GM12878 (cell line): ENCODE results near the gene ANKRD34A. TPM values are rescaled to one million over a fixed set of nuclear protein-coding genes. Genes with fewer than 3 reads are reported as not detected.

ENCODE experiments used
- ATAC-seq: fragments of 200-7000 bp; cut with Tn5 transposase; 3 replicates; pipeline ENCODE4 v1.9.1; 2020; ENCODE audit warnings: mild to moderate bottlenecking, moderate library complexity
- BruUV-seq: library from RNA; stranded (reverse); fragments of 400-500 nt; replicated peaks from 2 replicates; lab custom pipeline; 2021; lab: Mats Ljungman, UMichigan
- CTCF ChIA-PET: fragments of 300-600 bp; sonication (Branson Sonifier 250); formaldehyde crosslinking; extraction: SDS; loops from one replicate; lab custom pipeline; 2021; ENCODE audit warnings: inconsistent platforms; lab: Yijun Ruan, JAX
- POLR2A ChIA-PET: fragments of 350-600 bp; formaldehyde crosslinking; extraction: SDS; loops from one replicate; lab custom pipeline; 2021; ENCODE audit warnings: inconsistent platforms; lab: Charles Lee
- RAD21 ChIA-PET: fragments of 300-600 bp; sonication (Branson Sonifier 250); formaldehyde crosslinking; loops from one replicate; lab custom pipeline; 2023; ENCODE audit warnings: antibody characterized with exemption; ENCODE audit not compliant: unreplicated experiment; lab: Charles Lee
- SMC1A ChIA-PET: fragments of 300-600 bp; sonication (Branson Sonifier 250); formaldehyde crosslinking; loops from one replicate; lab custom pipeline; 2023; ENCODE audit not compliant: unreplicated experiment, uncharacterized antibody; lab: Charles Lee
- DNase-seq: peaks from one replicate; pipeline ENCODE4 v3.0.0-alpha.2; 2011; ENCODE audit warnings: low read depth, low spot score
- FAIRE-seq: peaks from 3 replicates; lab custom pipeline; 2011; peaks lifted over from hg19 to GRCh38; lab: Jason Lieb, UNC
- H2AFZ ChIP-seq: 2 replicates; pipeline ENCODE4 v1.6.0; 2011; ENCODE audit warnings: low read depth, low read length, control low read depth; ENCODE audit not compliant: control insufficient read depth
- H3K27ac ChIP-seq: 2 replicates; pipeline ENCODE4 v1.5.1; 2011; ENCODE audit warnings: control low read depth; ENCODE audit not compliant: control insufficient read depth, insufficient read depth
- H3K27me3 ChIP-seq, 2 experiments: replicated peaks in 1 of 2; 2 replicates each; pipeline versions ENCODE4 v1.6.0 to v1.6.1; 2011; ENCODE audit warnings: low read length in 1 of 2; ENCODE audit not compliant: control insufficient read depth in 2 of 2, insufficient read depth in 2 of 2
- H3K36me3 ChIP-seq, 2 experiments: 2 replicates each; pipeline ENCODE4 v1.5.1; 2011; ENCODE audit warnings: low read length in 1 of 2; ENCODE audit not compliant: control insufficient read depth in 2 of 2, insufficient read depth in 2 of 2
- H3K4me1 ChIP-seq: 2 replicates; pipeline ENCODE4 v1.6.1; 2011; ENCODE audit warnings: mild to moderate bottlenecking, low read length, moderate library complexity, mixed read lengths; ENCODE audit not compliant: control insufficient read depth, insufficient read depth
- H3K4me2 ChIP-seq: 2 replicates; pipeline ENCODE4 v1.6.0; 2011; ENCODE audit warnings: control low read depth; ENCODE audit not compliant: control insufficient read depth, insufficient read depth
- H3K4me3 ChIP-seq: fragments of 200-600 bp; sonication (generic); 2 replicates; pipeline ENCODE4 v1.5.1; 2016
- H3K79me2 ChIP-seq: 2 replicates; pipeline ENCODE4 v1.6.0; 2011; ENCODE audit warnings: low read length; ENCODE audit not compliant: control insufficient read depth, insufficient read depth
- H3K9ac ChIP-seq: 2 replicates; pipeline ENCODE4 v1.8.0; 2011; ENCODE audit warnings: low read length, control low read depth, mixed read lengths; ENCODE audit not compliant: control insufficient read depth, insufficient read depth
- H3K9me3 ChIP-seq: replicated peaks from 3 replicates; pipeline ENCODE4 v1.5.1; 2011; ENCODE audit warnings: mild to moderate bottlenecking, low read length; ENCODE audit not compliant: control insufficient read depth, insufficient read depth
- H4K20me1 ChIP-seq: 2 replicates; pipeline ENCODE4 v1.6.0; 2011; ENCODE audit not compliant: control insufficient read depth, insufficient read depth
- CBX3 ChIP-seq: fragments of 200-600 bp; sonication (generic); IDR thresholded peaks from 2 replicates; pipeline ENCODE4 v1.6.1; 2016; ENCODE audit warnings: low read depth, borderline replicate concordance
- CREB1 ChIP-seq: IDR thresholded peaks from 2 replicates; pipeline ENCODE4 v1.6.1; 2012; ENCODE audit warnings: low read depth, mild to moderate bottlenecking, inconsistent platforms
- IRF5 ChIP-seq: fragments of 450-650 bp; IDR thresholded peaks from 2 replicates; pipeline ENCODE4 v1.6.1; 2017; ENCODE audit warnings: borderline replicate concordance
- MTA2 ChIP-seq: fragments of 450-650 bp; IDR thresholded peaks from 2 replicates; pipeline ENCODE4 v1.6.1; 2016; ENCODE audit warnings: low read depth, mild to moderate bottlenecking, moderate library complexity
- MTA3 ChIP-seq: IDR thresholded peaks from 2 replicates; pipeline ENCODE4 v1.6.1; 2012; ENCODE audit warnings: low read length, inconsistent platforms, borderline replicate concordance
- NR2F1 ChIP-seq: fragments of 450-650 bp; conservative IDR thresholded peaks from 2 replicates; pipeline ENCODE4 v1.6.1; 2017; ENCODE audit warnings: mild to moderate bottlenecking
- RAD51 ChIP-seq: fragments of 450-650 bp; IDR thresholded peaks from 2 replicates; pipeline ENCODE4 v1.6.1; 2016; ENCODE audit warnings: moderate library complexity, mild to moderate bottlenecking, inconsistent platforms
- SREBF2 ChIP-seq: IDR thresholded peaks from 2 replicates; pipeline ENCODE4 v1.6.1; 2012; ENCODE audit warnings: mild to moderate bottlenecking, low read length
- STAT3 ChIP-seq: IDR thresholded peaks from 2 replicates; pipeline ENCODE4 v1.6.1; 2011; ENCODE audit warnings: low read depth, low read length, improper control_type of control experiment
- TCF12 ChIP-seq: IDR thresholded peaks from 2 replicates; pipeline ENCODE4 v1.6.1; 2011; ENCODE audit warnings: low read depth, mild to moderate bottlenecking, low read length
- WGBS: methylation state at CpG from one replicate; pipeline ENCODE4 v1.1.6; 2016; ENCODE audit warnings: low lambda C conversion rate; ENCODE audit not compliant: insufficient replicate concordance, insufficient coverage; ENCODE audit errors: missing lambda C conversion rate; 5-methylcytosine and 5-hydroxymethylcytosine counted together
- in situ Hi-C: fragments of 300-500 bp; cut with MboI; formaldehyde crosslinking; loops from 9 replicates; pipeline ENCODE4 v1.14.3; 2018; ENCODE audit warnings: mixed read lengths
- intact Hi-C: fragments of 100-400 bp; cut with micrococcal nuclease; formaldehyde crosslinking; loops from one replicate; pipeline ENCODE4 v1.14.2; 2022; ENCODE audit not compliant: unreplicated experiment
- polyA plus RNA-seq, 11 experiments: library from polyadenylated mRNA; depleted of rRNA in 4 of 11; unstranded in 6 of 11; stranded (reverse) in 5 of 11; fragments of >200 nt; fragmentation: Nextera tagmentation in 4 of 11; fragmentation: Illumina TruSeq in 1 of 11; extraction: Ambion mirVana in 4 of 11; extraction: Trizol in 1 of 11; gene quantifications; 1 replicate in 1 of 11; 2 replicates in 10 of 11; pipeline versions ENCODE4 v1.2.1 to v1.2.3, GENCODE V29; 2011 to 2016; ENCODE audit warnings: inconsistent platforms in 2 of 11, missing spikeins in 2 of 11, low read depth in 1 of 11
- total RNA-seq, 4 experiments: library from RNA; depleted of rRNA in 3 of 4; stranded (reverse); fragments of >200 nt in 3 of 4; fragmentation: Illumina TruSeq in 1 of 4; extraction: Trizol in 1 of 4; gene quantifications; 2 replicates each; pipeline versions ENCODE4 v1.2.1 to v1.2.3, GENCODE V29; 2013 to 2021
- TF ChIP-seq, protein P1 (sequence below): fragments of 450-650 bp; formaldehyde crosslinking; IDR thresholded peaks from 2 replicates; pipeline ENCODE4 v1.5.0; 2022; ENCODE audit warnings: mild to moderate bottlenecking, missing genetic modification characterization
- TF ChIP-seq, protein P2 (sequence below): IDR thresholded peaks from 2 replicates; pipeline ENCODE4 v1.6.1; 2012; ENCODE audit warnings: low read depth, low read length, improper control_type of control experiment

ANKRD34A gene
- total and polyA plus RNA-seq, 10 of the 15 experiments (the other 5 are each of a cell fraction or from before 2014, with no cell fraction given) = 0.40 to 3.5 (median 1.6) TPM

- no peak for TF ChIP-seq IRF5
- no peak for TF ChIP-seq CBX3
Measured at GRCh38 chr1:145977016-145977415, 12.6 kb upstream of the ANKRD34A start (continued).

DNA sequence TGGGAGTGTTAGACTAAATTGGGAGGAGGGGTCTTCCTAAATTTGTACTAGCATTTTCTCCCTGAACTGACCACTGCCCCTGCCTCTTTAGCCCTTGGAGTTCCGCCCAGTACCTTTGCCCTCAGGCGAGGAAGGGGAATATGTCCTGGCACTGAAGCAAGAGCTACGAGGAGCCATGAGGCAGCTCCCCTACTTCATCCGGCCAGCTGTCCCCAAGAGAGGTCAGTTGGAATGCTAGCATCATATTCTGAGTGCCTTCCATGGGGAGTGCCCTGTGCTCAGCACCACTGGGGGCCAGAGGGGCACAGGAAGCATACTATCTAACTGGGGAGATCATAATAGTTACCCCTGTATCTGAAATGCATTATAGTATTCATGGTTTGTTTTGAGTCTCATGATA is 10.8 kb upstream of the ANKRD34A start:
- no peaks in the 10 kb centered on the region for H4K20me1 ChIP-seq
- no peak overlapping the region for H3K27ac ChIP-seq
- no peak overlapping the region for H2AFZ ChIP-seq
- no TSS peak for BruUV-seq
- no peak overlapping the region for H3K4me3 ChIP-seq
- peaks cover 29% of the 10 kb centered on the region for H3K4me1 ChIP-seq
- H3K27me3 ChIP-seq = no peaks in the 10 kb centered on the region
- POLR2A ChIA-PET = interaction anchor here (6.5 kb wide), 1 partner anchor 11 kb away, joined by 102 read pairs; the partner anchor contains the start of genes ANKRD34A and POLR3GL
- CTCF ChIA-PET = interaction anchor here (5.6 to 8.5 kb wide), 2 partner anchors 11 to 35 kb away, joined by 65 to 361 read pairs; partner anchors contain the start of genes ANKRD34A and POLR3GL
- intact Hi-C loops = no loop called here
- DNase-seq (no peak), ATAC-seq (no peak), FAIRE-seq (no peak)
- RAD21 ChIA-PET = interaction anchor here (7.9 kb wide), 1 partner anchor 10 kb away, joined by 100 read pairs; the partner anchor contains the start of genes ANKRD34A and POLR3GL
- H3K4me2 ChIP-seq = no peak overlapping the region
- H3K36me3 ChIP-seq = no peaks in the 10 kb centered on the region
- WGBS = 96% methylated on average over 4 of the region's 4 CpGs
- no peaks in the 10 kb centered on the region for H3K9me3 ChIP-seq
- in situ Hi-C loops = no loop called here
- H3K79me2 ChIP-seq = no peaks in the 10 kb centered on the region
- SMC1A ChIA-PET = interaction anchor here (6.7 to 10.9 kb wide), 3 partner anchors 10 to 34 kb away, joined by 93 to 244 read pairs (median 180); partner anchors contain the start of genes ANKRD34A, POLR3GL and TXNIP
- no peak overlapping the region for H3K9ac ChIP-seq
- TF ChIP-seq NR2F1 (no peak), RAD51 (no peak), TCF12 (no peak), MTA2 (no peak), CREB1 (no peak), SREBF2 (no peak), STAT3 (no peak), MTA3 (no peak)
- TF ChIP-seq, protein P1, sequence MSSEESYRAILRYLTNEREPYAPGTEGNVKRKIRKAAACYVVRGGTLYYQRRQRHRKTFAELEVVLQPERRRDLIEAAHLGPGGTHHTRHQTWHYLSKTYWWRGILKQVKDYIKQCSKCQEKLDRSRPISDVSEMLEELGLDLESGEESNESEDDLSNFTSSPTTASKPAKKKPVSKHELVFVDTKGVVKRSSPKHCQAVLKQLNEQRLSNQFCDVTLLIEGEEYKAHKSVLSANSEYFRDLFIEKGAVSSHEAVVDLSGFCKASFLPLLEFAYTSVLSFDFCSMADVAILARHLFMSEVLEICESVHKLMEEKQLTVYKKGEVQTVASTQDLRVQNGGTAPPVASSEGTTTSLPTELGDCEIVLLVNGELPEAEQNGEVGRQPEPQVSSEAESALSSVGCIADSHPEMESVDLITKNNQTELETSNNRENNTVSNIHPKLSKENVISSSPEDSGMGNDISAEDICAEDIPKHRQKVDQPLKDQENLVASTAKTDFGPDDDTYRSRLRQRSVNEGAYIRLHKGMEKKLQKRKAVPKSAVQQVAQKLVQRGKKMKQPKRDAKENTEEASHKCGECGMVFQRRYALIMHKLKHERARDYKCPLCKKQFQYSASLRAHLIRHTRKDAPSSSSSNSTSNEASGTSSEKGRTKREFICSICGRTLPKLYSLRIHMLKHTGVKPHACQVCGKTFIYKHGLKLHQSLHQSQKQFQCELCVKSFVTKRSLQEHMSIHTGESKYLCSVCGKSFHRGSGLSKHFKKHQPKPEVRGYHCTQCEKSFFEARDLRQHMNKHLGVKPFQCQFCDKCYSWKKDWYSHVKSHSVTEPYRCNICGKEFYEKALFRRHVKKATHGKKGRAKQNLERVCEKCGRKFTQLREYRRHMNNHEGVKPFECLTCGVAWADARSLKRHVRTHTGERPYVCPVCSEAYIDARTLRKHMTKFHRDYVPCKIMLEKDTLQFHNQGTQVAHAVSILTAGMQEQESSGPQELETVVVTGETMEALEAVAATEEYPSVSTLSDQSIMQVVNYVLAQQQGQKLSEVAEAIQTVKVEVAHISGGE (CRISPR knock-in tag) = no peak
- TF ChIP-seq, protein P2, sequence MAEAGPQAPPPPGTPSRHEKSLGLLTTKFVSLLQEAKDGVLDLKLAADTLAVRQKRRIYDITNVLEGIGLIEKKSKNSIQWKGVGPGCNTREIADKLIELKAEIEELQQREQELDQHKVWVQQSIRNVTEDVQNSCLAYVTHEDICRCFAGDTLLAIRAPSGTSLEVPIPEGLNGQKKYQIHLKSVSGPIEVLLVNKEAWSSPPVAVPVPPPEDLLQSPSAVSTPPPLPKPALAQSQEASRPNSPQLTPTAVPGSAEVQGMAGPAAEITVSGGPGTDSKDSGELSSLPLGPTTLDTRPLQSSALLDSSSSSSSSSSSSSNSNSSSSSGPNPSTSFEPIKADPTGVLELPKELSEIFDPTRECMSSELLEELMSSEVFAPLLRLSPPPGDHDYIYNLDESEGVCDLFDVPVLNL = no peak
